Peyer's patch (tissue), 4 donors: ENCODE data around the gene ADGRL3.

Experiments
- POLR2A ChIP-seq, 2 donors: fragments of 450-650 bp; IDR thresholded peaks; one replicate each; pipeline ENCODE4 v1.5.1; 2017; ENCODE audit warnings: antibody characterized with exemption in 2 of 2, mild to moderate bottlenecking in 2 of 2, moderate library complexity in 2 of 2
- TF ChIP-seq, protein P1 (sequence below), 6 experiments: fragments of 450-650 bp in 4 of 6; fragments of 200-600 bp in 2 of 6; sonication (generic) in 1 of 6; IDR thresholded peaks; one replicate each; pipeline ENCODE4 v1.5.1; 2017 to 2019; ENCODE audit warnings: antibody characterized with exemption in 6 of 6, mild to moderate bottlenecking in 3 of 6, moderate library complexity in 1 of 6

DNA sequence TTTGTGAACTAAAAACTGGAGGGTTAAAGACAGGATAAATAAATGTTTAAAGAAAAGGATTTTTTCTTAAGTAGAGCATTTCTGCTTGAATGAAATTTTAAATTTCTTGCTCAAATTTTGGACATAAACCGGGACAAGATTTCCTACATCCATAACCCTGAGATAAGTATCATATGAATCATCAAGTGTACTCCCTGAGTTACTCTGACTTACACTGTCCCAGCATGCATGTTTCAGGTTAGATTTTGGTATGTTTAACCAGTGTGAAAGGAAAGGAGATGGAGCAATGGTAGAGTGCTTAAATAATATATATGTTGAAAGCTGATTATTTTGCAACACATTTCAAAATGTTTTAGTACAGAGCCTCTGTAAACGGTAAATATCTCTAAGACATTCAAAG is 175.2 kb downstream of the ADGRL3 start:
- TF ChIP-seq, protein P1, sequence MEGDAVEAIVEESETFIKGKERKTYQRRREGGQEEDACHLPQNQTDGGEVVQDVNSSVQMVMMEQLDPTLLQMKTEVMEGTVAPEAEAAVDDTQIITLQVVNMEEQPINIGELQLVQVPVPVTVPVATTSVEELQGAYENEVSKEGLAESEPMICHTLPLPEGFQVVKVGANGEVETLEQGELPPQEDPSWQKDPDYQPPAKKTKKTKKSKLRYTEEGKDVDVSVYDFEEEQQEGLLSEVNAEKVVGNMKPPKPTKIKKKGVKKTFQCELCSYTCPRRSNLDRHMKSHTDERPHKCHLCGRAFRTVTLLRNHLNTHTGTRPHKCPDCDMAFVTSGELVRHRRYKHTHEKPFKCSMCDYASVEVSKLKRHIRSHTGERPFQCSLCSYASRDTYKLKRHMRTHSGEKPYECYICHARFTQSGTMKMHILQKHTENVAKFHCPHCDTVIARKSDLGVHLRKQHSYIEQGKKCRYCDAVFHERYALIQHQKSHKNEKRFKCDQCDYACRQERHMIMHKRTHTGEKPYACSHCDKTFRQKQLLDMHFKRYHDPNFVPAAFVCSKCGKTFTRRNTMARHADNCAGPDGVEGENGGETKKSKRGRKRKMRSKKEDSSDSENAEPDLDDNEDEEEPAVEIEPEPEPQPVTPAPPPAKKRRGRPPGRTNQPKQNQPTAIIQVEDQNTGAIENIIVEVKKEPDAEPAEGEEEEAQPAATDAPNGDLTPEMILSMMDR (IDR thresholded peaks at IDR 0.05), result no peak
- TF ChIP-seq POLR2A (IDR thresholded peaks at IDR 0.05), result no peak
